ENCODE measurements around the gene WDR43. TPM values are rescaled to one million over a fixed set of nuclear protein-coding genes. Genes with fewer than 3 reads are reported as not detected.

The WDR43 gene
- total RNA-seq, 4 donors from 2014 or later = 21.5 to 53.0 (median 31.0) TPM

DNA sequence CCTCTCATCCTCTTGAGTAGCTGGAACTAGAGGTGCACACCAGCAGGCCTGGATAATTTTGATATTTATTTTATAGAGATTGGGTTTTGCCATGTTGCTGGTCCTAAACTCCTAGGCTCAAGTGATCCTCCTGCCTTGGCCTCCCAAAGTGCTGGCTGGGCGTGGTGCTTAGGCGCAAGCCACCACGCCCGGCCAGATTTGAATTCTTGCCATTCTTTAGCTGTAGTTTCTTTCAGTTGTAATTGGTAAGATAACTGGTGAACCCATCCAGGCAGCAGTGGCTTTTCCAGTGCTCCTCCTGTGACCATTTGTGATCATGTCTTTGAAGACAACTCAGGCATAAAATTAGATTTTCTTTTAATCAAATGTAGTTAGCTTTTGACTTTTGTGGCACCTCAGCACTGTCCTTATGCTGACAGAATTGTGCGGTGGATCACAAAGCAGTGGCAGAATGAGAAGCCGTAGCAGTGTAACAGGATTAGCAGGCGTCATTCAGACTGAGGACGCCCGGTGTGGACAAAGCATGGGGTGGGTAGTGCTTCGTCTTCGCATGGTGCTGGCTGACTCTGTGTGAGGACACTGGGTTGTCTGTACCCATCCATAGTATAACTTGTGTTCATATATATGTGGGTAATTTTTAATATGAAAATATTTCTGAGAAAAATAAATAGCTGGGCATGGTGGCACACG is 56.6 kb downstream of the WDR43 start:
- Histone ChIP-seq H3K36me3 (peaks cover 5 to 36% (median 26%) of the 10 kb centered on the region in 4 donors), H3K9me3 (no peaks in the 10 kb centered on the region), H3K4me3 (no peak overlapping the region), H3K27ac (replicated peaks in 1 of 4) (peak overlapping the region in 3 of 4 donors; percentile 2 to 48 (median 42)), H3K27me3 (no peaks in the 10 kb centered on the region), H3K4me1 (peaks cover 4 to 19% (median 15%) of the 10 kb centered on the region in 4 donors)
- TF ChIP-seq EP300 (IDR thresholded peaks at IDR 0.05) = no peak
- no peak for DNase-seq (ENCODE audit: extremely low spot score)
- 96% methylated on average over 12 of the region's 12 CpGs for WGBS
- intact Hi-C loops (cut with DNase I) = no loop called here

GRCh38 chr2:28951910-28952835 is 57.7 kb downstream of the WDR43 start:
- WGBS = 76% methylated on average over 13 of the region's 13 CpGs
- peaks cover 0 to 25% (median 15%) of the 10 kb centered on the region in 4 donors for H3K36me3 ChIP-seq
- H3K4me3 ChIP-seq = no peak overlapping the region
- TF ChIP-seq POLR2AphosphoS5 (IDR thresholded peaks at IDR 0.05) (peak; percentile 44 to 67), EP300 (IDR thresholded peaks at IDR 0.05) (no peak), POLR2A (IDR thresholded peaks at IDR 0.05; ENCODE audit: low read depth) (no peak), CTCF (IDR thresholded peaks at IDR 0.05) (no peak)
- H3K27ac ChIP-seq (replicated peaks in 1 of 4) = peak overlapping the region; percentile 9 to 48 (median 41)
- H3K9me3 ChIP-seq = no peaks in the 10 kb centered on the region
- H3K27me3 ChIP-seq = no peaks in the 10 kb centered on the region
- intact Hi-C loops (cut with DNase I) = no loop called here
- DNase-seq (ENCODE audit: extremely low spot score) = no peak
- peaks cover 4 to 29% (median 20%) of the 10 kb centered on the region in 4 donors for H3K4me1 ChIP-seq

- Histone ChIP-seq H3K9me3 (no peaks in the 10 kb centered on the region), H3K36me3 (peaks cover 0 to 20% (median 12%) of the 10 kb centered on the region in 4 donors), H3K27ac (replicated peaks in 1 of 4) (peak overlapping the region in 3 of 4 donors; percentile 9 to 39 (median 27)), H3K4me3 (no peak overlapping the region), H3K4me1 (peaks cover 4 to 29% (median 20%) of the 10 kb centered on the region in 4 donors), H3K27me3 (no peaks in the 10 kb centered on the region)
- intact Hi-C loops (cut with DNase I) = no loop called here
- no peak for DNase-seq (ENCODE audit: extremely low spot score)
- TF ChIP-seq EP300 (IDR thresholded peaks at IDR 0.05) = no peak
- TF ChIP-seq CTCF (IDR thresholded peaks at IDR 0.05) = peak in 1 of 3 experiments; percentile 8
- no peak for TF ChIP-seq POLR2AphosphoS5 (IDR thresholded peaks at IDR 0.05)
- no peak for TF ChIP-seq POLR2A (IDR thresholded peaks at IDR 0.05; ENCODE audit: low read depth)
- 42% methylated on average over 6 of the region's 6 CpGs for WGBS
Observed at GRCh38 chr2:28952836-28953211, 58.4 kb downstream of the WDR43 start.

DNA sequence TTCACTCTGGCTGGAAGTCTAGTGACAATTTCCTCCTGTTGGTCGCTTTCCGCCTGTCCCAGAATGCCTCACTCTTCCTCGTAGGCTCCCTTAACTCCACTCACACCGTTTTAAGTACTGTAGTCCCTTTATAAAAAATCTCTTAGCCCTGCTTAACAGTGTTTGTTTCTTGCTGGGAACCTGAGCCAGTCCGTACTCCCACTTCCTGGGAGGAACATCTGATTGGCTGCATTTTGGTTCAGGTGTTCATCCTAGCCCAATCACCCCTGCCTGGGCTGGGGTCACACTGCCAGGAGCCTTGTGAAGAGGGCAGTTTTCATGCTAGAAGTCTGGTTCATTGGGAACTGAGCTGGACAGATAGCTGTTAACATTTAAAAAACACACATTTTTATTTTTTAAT is 61.0 kb downstream of the WDR43 start:
- no peaks in the 10 kb centered on the region for H3K9me3 ChIP-seq
- 65% methylated on average over 5 of the region's 5 CpGs for WGBS
- H3K36me3 ChIP-seq = no peaks in the 10 kb centered on the region
- H3K4me3 ChIP-seq = no peak overlapping the region
- intact Hi-C loops (cut with DNase I) = no loop called here
- no peak overlapping the region for H3K27ac ChIP-seq (replicated peaks in 1 of 4)
- no peak for TF ChIP-seq POLR2A (IDR thresholded peaks at IDR 0.05; ENCODE audit: low read depth)
- TF ChIP-seq POLR2AphosphoS5 (IDR thresholded peaks at IDR 0.05) = no peak
- no peak for TF ChIP-seq CTCF (IDR thresholded peaks at IDR 0.05)
- no peak for TF ChIP-seq EP300 (IDR thresholded peaks at IDR 0.05)
- DNase-seq (ENCODE audit: extremely low spot score) = no peak
- no peaks in the 10 kb centered on the region for H3K27me3 ChIP-seq
- peaks cover 4 to 37% (median 27%) of the 10 kb centered on the region in 4 donors for H3K4me1 ChIP-seq

- 32% methylated on average over 11 of the region's 11 CpGs for WGBS
- TF ChIP-seq CTCF (IDR thresholded peaks at IDR 0.05) (peak in 1 of 3 experiments; percentile 35), POLR2A (IDR thresholded peaks at IDR 0.05; ENCODE audit: low read depth) (no peak)
- no peaks in the 10 kb centered on the region for H3K9me3 ChIP-seq
- peak overlapping the region in 1 of 4 donors; percentile 31 for H3K4me3 ChIP-seq
- DNase-seq (ENCODE audit: extremely low spot score) = no peak
- H3K36me3 ChIP-seq = no peaks in the 10 kb centered on the region
- H3K27me3 ChIP-seq = no peaks in the 10 kb centered on the region
- intact Hi-C loops (cut with DNase I) = no loop called here
- peaks cover 4 to 31% (median 23%) of the 10 kb centered on the region in 4 donors for H3K4me1 ChIP-seq
- no peak overlapping the region for H3K27ac ChIP-seq (replicated peaks in 1 of 4)
Observed at GRCh38 chr2:28956415-28956826, 62.0 kb downstream of the WDR43 start.
